GM19238 (cell line): Measurements from ENCODE around the gene RPA3.

Source experiments
- DNase-seq: peaks from one replicate; pipeline ENCODE4 v3.0.0; 2011; ENCODE audit warnings: low spot score; ENCODE audit not compliant: insufficient read length

Gene RPA3

DNA sequence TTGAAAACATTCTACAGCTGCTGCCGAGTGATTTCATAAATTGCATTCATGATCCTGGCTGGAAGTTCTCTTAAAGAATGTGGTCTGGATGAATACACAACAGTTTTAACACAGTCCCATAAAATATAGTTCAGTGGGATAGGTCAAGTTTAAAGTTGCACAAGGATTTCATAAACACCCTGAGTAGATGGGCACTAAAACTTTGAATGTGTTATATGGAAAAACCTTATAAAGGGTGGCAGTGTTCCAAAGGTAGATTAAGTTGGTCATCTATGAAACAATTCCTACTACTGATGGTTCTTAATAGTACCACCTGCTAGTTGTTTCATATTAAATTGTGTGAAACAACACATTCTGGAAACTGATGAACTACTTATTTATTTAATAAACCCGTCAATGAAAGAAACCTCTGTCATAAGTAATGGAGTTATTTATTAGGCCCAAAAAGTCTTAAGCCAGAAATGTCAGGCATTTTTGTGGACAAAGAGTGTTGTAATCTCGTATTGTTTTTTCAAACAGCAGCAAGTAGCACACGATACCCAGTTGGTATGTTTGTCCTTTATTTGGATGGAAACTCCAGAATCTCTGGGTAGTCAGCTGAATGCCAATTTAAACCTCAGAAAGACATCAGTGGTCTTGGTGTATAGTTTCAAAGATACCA is 14.3 kb upstream of the RPA3 start:
- DNase-seq, result no peak

GRCh38 chr7:7731732-7732131 is 13.3 kb upstream of the RPA3 start:
- DNase-seq, result no peak

DNA sequence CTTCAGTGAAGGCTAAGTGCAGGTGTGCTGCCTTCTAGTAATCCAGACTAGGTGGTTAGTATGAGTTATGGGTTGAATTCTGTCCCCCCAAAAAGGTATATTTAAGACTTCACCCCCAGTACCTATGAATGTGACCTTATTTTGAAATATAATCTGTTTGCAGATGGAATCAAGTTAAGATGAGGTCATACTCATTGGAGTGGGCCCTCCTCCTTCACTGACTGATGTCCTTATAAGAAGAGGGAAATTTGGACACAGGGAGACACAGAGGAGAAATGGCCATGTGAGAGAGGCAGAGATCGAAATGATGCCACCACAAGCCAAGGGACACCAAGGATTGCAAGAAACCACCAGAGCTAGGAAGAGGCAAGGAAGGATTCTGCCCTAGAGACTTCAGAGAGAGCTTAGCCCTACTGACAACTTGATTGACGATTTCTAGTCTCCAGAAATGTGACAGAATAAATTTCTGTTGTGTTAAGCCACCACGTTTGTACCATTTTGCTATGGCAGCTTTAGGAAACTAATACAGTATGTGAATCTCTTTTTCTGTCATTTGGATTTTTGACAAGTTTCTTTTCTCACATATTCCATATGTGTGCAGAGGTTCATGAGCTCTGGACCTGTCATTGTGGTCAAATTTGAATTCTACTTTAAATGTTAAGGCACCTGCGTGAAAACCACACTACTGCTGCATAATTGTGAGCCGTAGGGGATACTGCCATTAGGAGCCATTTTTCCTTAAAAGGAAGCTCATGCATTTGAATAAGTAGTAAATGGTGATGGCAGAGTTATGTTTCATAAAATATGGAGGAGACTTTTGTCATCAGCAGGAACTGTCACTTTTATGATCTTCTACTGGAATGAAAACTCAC is 2.6 kb upstream of the RPA3 start:
- no peak for DNase-seq

GRCh38 chr7:7720193-7720592 is 1.8 kb upstream of the RPA3 start:
- no peak for DNase-seq

GRCh38 chr7:7719236-7719635 is 829 bp upstream of the RPA3 start:
- DNase-seq, result peak; percentile 35

GRCh38 chr7:7713730-7714129 is 4.7 kb downstream of the RPA3 start:
- no peak for DNase-seq

- DNase-seq, result no peak
These were observed 7.9 kb downstream of the RPA3 start for GRCh38 chr7:7710469-7710868.

DNA sequence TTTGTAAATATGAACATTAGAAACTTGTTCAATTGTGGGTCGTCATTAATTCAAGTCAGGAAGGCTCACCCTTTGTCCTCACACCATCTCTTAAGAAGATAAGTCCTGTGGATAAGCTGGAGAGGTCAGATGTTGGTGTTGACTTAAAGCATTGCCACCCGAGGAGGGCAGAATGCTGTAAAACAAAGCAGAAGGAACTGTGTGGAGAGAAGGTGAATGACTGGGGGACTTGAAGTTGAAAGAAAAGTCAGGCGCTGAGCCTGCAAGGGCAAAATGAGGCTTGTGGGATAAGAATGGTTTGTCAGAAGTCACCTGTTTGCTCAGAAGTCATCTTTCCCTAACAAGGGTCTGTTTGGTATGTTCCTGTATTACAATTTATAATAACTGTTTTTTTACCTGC is 9.1 kb downstream of the RPA3 start:
- no peak for DNase-seq

DNA sequence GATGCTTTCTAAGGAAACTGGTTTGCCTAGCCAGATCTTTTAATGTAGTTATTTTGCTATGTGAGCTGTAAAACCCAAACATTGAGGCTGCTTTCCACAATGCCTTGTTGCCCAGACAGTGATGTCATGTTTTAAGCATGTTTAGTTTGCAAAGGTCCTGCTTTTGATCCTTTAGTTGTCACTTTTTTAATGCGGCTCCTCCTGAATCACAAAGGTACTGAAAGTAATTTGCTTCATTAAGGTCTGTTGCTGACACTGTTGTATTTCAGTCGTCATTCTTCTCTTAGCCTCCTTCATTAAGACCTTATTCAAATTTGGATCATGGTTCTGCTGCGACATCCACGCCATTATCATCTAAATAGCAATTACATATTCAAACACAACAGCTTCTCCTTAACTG is 10.6 kb downstream of the RPA3 start:
- DNase-seq, result no peak

DNA sequence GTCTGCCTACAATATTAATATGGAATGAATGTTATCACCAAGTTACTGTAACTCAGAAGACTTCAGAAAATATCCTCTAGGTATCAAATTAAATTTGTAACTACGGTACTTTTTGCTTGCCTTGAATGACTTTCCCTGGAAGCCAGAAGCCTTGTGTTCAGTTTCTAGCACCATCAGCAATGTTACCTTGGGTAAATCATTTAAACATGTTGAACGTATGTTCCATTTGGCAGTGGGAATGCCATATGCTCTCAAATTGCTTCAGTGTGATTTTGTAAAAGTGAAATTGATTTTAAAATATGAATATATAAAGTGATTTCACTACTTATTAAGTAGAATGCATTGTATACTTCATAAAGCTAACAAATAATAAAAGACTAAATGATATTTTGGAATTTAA is 11.2 kb downstream of the RPA3 start:
- DNase-seq, result no peak

DNA sequence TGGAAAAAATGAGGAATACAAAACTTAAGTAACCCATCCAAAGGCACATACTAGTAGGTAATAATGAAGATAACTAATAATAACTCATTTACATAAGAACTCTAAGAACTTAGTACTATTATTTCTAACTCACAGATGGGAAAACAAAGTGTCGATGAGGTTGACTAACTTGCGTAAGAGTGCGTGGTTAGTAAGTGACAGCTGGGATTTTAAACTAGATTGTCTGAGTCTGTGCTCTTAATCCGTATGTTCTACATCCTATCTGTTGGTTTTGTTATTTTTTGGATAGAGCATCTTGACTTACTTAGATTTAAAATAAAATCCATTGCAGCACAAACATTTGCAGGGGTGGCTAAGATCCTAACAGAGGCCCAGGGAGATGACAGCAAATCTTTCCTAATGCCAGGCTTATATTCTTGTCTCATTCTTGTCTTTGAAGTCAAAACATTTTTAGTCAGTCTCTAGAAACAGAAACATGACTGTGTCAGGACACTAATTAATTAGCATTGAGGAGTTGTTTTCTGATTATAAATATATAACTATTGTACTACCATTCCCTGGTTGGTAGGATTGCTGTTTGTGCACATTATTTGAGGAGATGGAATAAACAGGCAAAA is 11.7 kb downstream of the RPA3 start:
- DNase-seq, result no peak

- no peak for DNase-seq
These were observed 12.3 kb downstream of the RPA3 start for GRCh38 chr7:7706101-7706511.

DNA sequence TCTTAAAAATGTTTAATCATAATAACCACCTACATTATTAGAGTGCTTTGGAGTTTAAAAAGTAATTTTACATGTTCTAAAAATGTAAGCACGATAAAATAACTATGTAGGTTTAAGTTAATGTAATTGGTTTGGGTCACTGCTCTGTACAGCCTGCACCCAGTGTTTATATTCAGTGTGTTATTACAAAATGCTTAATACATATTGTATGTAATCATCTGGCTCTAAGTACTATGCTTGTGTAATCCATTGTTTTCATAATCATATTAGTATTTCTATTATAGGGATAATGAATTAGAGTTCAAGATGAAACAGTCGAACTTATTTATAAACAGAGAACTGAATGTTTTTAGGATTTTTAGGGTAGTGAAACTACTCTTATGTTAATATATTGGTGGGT is 13.1 kb downstream of the RPA3 start:
- DNase-seq, result no peak

DNA sequence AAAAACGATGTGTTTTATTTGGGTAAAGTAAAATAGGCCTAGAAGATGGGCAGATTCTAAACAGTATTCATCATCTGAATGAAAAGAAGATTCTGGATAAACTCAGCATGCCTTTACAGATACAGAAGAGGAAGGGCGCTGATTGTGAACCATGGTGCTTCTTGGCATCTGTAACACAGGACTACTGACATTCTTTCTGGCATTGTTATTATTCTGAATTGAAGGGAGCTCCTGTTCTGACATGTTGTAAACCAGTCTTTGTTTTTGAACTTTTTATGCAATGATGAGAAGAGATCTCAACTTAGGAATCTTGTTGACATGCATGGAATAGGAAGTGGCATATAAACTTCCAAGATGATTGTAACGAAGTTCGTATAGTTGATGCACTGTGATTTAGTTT is 13.5 kb downstream of the RPA3 start:
- no peak for DNase-seq

GRCh38 chr7:7703427-7703826 is 15.0 kb downstream of the RPA3 start:
- no peak for DNase-seq

DNA sequence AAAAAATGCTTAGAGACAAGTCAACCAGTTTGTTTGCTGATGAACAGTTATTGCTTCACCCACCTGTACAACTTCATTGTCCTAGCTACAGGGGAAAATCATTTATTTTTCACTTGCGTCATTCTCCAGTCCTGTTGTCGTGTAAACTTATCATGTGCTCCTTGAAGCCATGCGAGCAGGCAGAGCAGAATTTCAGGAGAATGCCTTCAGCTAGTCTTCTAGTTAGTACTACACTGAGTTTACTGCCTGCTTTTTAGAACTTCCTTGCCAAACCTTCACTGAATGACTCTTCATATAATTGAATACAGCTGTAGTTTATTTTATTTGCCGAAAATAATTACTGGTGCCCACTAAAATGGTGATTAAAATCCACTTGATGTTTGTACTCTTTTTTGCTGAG is 15.6 kb downstream of the RPA3 start:
- no peak for DNase-seq

GRCh38 chr7:7701527-7701926 is 16.9 kb downstream of the RPA3 start:
- DNase-seq, result no peak

DNA sequence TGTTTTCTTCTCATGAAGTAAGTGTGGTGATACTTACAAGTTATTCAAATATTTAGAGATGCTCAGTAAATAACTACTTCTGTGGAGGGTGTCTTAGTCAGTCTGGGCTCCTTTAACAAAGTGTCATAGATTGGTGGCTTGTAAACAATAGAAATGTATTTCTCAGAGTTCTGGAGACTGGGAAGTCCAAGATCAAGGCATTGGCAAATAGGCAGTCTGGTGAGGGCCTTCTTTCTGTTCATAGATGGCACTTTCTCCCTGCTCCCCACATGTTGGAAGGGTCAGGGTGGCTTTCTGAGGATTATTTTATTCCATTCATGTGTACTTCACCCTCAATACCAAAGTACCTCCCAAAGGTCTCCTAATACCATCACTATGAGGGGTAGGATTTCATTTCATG is 18.4 kb downstream of the RPA3 start:
- DNase-seq, result no peak

GRCh38 chr7:7699380-7699779 is 19.0 kb downstream of the RPA3 start:
- no peak for DNase-seq

GRCh38 chr7:7698930-7699329 is 19.5 kb downstream of the RPA3 start:
- DNase-seq, result no peak

DNA sequence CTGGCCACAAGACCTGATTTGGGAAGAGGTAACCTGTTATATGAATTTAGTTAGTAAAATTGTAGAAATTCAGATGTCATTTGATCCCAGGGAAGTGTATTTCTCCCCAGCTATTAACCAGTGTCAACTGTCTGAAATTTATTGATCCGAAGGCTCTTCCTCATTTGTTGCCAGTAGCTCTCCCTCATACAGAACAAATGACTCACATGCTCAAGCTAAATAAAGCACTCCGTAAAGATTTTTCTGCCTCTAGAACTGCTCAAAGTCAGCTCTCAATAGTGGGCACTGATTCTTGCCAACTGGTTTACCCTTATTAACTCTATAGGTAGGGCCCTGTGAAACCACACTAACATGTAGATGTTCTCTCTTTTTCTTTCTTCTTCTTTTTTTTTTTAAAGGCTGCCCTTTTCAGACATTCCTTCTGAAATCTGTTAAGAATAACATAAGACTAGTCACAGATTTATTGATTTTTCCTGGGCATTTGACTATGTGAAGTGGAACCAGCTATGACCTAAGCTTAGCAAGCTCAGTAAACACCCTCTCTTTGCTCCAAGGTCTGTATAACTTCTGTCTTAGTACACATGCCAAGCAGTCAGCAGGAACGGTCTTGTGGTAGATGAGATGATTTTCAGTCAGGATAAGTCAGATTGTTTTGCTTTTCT is 21.8 kb downstream of the RPA3 start:
- DNase-seq, result no peak
